Panc1 (cell line): Measurements from ENCODE around the gene LACTBL1.

Experiments used
- POLR2AphosphoS5 ChIP-seq: IDR thresholded peaks from 2 replicates; pipeline ENCODE4 v1.6.1; 2012; ENCODE audit warnings: mild to moderate bottlenecking, low read depth, low read length, moderate library complexity
- TF ChIP-seq, protein P1 (sequence below): fragments of 450-650 bp; IDR thresholded peaks from 2 replicates; pipeline ENCODE4 v1.5.1; 2017; ENCODE audit warnings: mild to moderate bottlenecking

- TF ChIP-seq, protein P1, sequence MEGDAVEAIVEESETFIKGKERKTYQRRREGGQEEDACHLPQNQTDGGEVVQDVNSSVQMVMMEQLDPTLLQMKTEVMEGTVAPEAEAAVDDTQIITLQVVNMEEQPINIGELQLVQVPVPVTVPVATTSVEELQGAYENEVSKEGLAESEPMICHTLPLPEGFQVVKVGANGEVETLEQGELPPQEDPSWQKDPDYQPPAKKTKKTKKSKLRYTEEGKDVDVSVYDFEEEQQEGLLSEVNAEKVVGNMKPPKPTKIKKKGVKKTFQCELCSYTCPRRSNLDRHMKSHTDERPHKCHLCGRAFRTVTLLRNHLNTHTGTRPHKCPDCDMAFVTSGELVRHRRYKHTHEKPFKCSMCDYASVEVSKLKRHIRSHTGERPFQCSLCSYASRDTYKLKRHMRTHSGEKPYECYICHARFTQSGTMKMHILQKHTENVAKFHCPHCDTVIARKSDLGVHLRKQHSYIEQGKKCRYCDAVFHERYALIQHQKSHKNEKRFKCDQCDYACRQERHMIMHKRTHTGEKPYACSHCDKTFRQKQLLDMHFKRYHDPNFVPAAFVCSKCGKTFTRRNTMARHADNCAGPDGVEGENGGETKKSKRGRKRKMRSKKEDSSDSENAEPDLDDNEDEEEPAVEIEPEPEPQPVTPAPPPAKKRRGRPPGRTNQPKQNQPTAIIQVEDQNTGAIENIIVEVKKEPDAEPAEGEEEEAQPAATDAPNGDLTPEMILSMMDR = no peak
- TF ChIP-seq POLR2AphosphoS5 = no peak
Measured at GRCh38 chr1:22925111-22925510, 47.6 kb downstream of the LACTBL1 start.
